ENCODE data around the gene PRR33. TPM values are rescaled to one million over a fixed set of nuclear protein-coding genes. Genes with fewer than 3 reads are reported as not detected.

Gene PRR33
- total and polyA plus RNA-seq, 9 of the 15 experiments (the other 6 are each of a cell fraction or from before 2014, with no cell fraction given) = not detected

- TF ChIP-seq, protein P1, sequence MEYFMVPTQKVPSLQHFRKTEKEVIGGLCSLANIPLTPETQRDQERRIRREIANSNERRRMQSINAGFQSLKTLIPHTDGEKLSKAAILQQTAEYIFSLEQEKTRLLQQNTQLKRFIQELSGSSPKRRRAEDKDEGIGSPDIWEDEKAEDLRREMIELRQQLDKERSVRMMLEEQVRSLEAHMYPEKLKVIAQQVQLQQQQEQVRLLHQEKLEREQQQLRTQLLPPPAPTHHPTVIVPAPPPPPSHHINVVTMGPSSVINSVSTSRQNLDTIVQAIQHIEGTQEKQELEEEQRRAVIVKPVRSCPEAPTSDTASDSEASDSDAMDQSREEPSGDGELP (CRISPR knock-in tag; IDR thresholded peaks at IDR 0.05; ENCODE audit: borderline replicate concordance) = peak; percentile 63; the same call in 1 of the 2 replicates
- TF ChIP-seq, protein P2, sequence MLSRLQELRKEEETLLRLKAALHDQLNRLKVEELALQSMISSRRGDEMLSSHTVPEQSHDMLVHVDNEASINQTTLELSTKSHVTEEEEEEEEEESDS (CRISPR knock-in tag; IDR thresholded peaks at IDR 0.05) = no peak
- TF ChIP-seq TAF9B (IDR thresholded peaks at IDR 0.05; ENCODE audit: partially characterized antibody) (no peak), CEBPZ (IDR thresholded peaks at IDR 0.05; ENCODE audit: borderline replicate concordance, low read depth, low read length) (no peak), KHSRP (IDR thresholded peaks at IDR 0.05) (peak; percentile 20; the same call in 1 of the 2 replicates), ZNF224 (CRISPR knock-in tag; IDR thresholded peaks at IDR 0.05) (no peak), ZNF212 (CRISPR knock-in tag; IDR thresholded peaks at IDR 0.05) (no peak), ARID2 (IDR thresholded peaks at IDR 0.05) (peak; percentile 55; the same call in 1 of the 2 replicates), ZNF586 (CRISPR knock-in tag; conservative IDR thresholded peaks at IDR 0.05) (no peak), BCLAF1 (IDR thresholded peaks at IDR 0.05; ENCODE audit: borderline replicate concordance in 1 of 2, control insufficient read depth in 1 of 2, low read depth in 2 of 2, low read length in 1 of 2) (0 out of 4 replicates have a peak, but pooled peaks of 1 of the 2 experiments have one; percentile 23), MIER1 (IDR thresholded peaks at IDR 0.05; ENCODE audit: low read depth) (peak; percentile 67; the same call in 1 of the 2 replicates), THRAP3 (IDR thresholded peaks at IDR 0.05; ENCODE audit: borderline replicate concordance) (peak; percentile 80; the same call in 1 of the 2 replicates), FOXP1 (CRISPR knock-in tag; IDR thresholded peaks at IDR 0.05) (no peak), KLF6 (CRISPR knock-in tag; IDR thresholded peaks at IDR 0.05; ENCODE audit: borderline replicate concordance) (no peak)
- TF ChIP-seq, protein P3, sequence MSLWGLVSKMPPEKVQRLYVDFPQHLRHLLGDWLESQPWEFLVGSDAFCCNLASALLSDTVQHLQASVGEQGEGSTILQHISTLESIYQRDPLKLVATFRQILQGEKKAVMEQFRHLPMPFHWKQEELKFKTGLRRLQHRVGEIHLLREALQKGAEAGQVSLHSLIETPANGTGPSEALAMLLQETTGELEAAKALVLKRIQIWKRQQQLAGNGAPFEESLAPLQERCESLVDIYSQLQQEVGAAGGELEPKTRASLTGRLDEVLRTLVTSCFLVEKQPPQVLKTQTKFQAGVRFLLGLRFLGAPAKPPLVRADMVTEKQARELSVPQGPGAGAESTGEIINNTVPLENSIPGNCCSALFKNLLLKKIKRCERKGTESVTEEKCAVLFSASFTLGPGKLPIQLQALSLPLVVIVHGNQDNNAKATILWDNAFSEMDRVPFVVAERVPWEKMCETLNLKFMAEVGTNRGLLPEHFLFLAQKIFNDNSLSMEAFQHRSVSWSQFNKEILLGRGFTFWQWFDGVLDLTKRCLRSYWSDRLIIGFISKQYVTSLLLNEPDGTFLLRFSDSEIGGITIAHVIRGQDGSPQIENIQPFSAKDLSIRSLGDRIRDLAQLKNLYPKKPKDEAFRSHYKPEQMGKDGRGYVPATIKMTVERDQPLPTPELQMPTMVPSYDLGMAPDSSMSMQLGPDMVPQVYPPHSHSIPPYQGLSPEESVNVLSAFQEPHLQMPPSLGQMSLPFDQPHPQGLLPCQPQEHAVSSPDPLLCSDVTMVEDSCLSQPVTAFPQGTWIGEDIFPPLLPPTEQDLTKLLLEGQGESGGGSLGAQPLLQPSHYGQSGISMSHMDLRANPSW (CRISPR knock-in tag; IDR thresholded peaks at IDR 0.05) = 0 out of 2 replicates have a peak, but pooled peaks have one; percentile 39
These were observed 47.2 kb downstream of the PRR33 start (continued) for GRCh38 chr11:1844221-1845094.

Measured in K562 (cell line).